H1 (cell line): ENCODE results near the gene TNFAIP8. TPM values are rescaled to one million over a fixed set of nuclear protein-coding genes. Genes with fewer than 3 reads are reported as not detected.

Source experiments
- BACH1 ChIP-seq: IDR thresholded peaks from 2 replicates; pipeline ENCODE4 v1.6.1; 2012; ENCODE audit warnings: low read length, improper control_type of control experiment
- CBX8 ChIP-seq: fragments of 300-800, 300-1000 bp; sonication (generic); IDR thresholded peaks from 2 replicates; pipeline ENCODE4 v1.7.1; 2016; ENCODE audit warnings: low read depth, low read length, borderline replicate concordance
- CHD1 ChIP-seq: IDR thresholded peaks from 2 replicates; pipeline ENCODE4 v1.6.1; 2012; ENCODE audit warnings: low read depth, low read length, improper control_type of control experiment
- GTF2F1 ChIP-seq: IDR thresholded peaks from 2 replicates; pipeline ENCODE4 v1.6.1; 2012; ENCODE audit warnings: low read depth, low read length, improper control_type of control experiment, borderline replicate concordance
- KDM5A ChIP-seq: fragments of 200-600 bp; IDR thresholded peaks from 2 replicates; pipeline ENCODE4 v1.7.1; 2012; ENCODE audit warnings: mild to moderate bottlenecking, low read length, inconsistent platforms, mixed read lengths
- SIRT6 ChIP-seq: IDR thresholded peaks from one replicate; pipeline ENCODE4 v1.7.1; 2012; ENCODE audit warnings: low read length, inconsistent platforms
- SUZ12 ChIP-seq: fragments of 200-600 bp; sonication (generic); IDR thresholded peaks from 2 replicates; pipeline ENCODE4 v1.6.1; 2012; ENCODE audit warnings: mild to moderate bottlenecking, inconsistent platforms, low read length, moderate library complexity, mixed read lengths
- polyA plus RNA-seq, 7 experiments: library from polyadenylated mRNA; depleted of rRNA in 3 of 7; stranded (reverse) in 5 of 7; unstranded in 2 of 7; fragments of >200 nt in 5 of 7; fragments of 200-250 nt in 2 of 7; gene quantifications; 1 replicate in 5 of 7; 2 replicates in 1 of 7; 4 replicates in 1 of 7; pipeline versions ENCODE4 v1.2.1 to v1.2.3, GENCODE V29; 2011 to 2013; ENCODE audit warnings: missing spikeins in 2 of 7, mixed read lengths in 2 of 7
- total RNA-seq: library from RNA; stranded (reverse); fragmentation: NEBNext Ultra II Directional; extraction: Animal tissue kit (Norgen Biotek cat#: 25700); gene quantifications from 2 replicates; pipeline ENCODE4 v1.2.1, GENCODE V29; 2021
- TF ChIP-seq, protein P1 (sequence below): IDR thresholded peaks from 2 replicates; pipeline ENCODE4 v1.6.1; 2012; ENCODE audit warnings: inconsistent platforms

Gene TNFAIP8
- total and polyA plus RNA-seq, 2 of the 8 experiments (the other 6 are each of a cell fraction or from before 2014, with no cell fraction given): 12.4 to 19.3 TPM

DNA sequence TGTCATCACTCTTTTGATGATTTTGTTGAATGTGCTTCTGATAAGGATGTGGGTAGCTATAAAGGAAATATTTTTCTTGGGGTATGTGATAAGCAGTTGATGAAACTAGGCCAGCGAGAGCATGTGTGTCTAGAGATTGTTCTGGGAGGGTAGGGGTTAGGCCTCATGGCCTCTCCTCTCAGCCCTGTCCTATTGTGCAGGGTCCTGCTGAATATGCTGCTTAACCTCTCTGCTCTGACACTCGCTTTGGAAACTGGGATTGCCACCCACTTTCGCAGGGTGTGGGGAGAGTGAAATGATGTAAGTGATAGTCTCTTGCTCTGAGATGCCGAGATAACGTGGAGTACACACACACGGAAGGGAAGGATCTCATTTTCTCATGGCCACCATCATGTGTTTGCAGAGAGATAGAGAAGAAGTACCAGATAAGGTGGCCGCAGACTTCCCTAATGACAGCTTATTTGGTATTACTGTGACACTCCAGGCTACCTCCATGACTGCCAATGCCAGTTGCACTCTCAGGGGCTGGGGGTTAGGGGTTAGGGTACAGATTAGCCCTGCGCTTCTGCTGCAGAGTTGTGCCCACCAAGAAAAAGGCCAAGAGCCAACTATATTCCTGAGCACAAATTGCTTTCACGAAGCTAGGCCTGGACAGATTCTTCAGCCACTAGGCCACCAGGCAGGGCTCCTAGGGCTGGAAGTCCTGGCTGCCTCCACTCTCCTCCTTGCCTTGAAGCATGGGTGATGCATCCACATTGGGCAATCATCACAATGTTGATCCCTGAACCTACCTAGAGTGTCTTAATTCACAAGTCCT, 25.2 kb upstream of the TNFAIP8 start (continued):
- TF ChIP-seq BACH1: no peak
- TF ChIP-seq, protein P1, sequence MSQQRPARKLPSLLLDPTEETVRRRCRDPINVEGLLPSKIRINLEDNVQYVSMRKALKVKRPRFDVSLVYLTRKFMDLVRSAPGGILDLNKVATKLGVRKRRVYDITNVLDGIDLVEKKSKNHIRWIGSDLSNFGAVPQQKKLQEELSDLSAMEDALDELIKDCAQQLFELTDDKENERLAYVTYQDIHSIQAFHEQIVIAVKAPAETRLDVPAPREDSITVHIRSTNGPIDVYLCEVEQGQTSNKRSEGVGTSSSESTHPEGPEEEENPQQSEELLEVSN: no peak
- no peak for TF ChIP-seq SUZ12
- TF ChIP-seq CHD1: no peak
- TF ChIP-seq KDM5A: no peak
- TF ChIP-seq CBX8: no peak
- TF ChIP-seq SIRT6: no peak
- no peak for TF ChIP-seq GTF2F1
- TF ChIP-seq, all 59 proteins: peak for 0
